Liver (tissue), 2 donors: Measurements from ENCODE around the gene TMEM43.

ENCODE experiments used
- ATF3 ChIP-seq: IDR thresholded peaks from 2 replicates; pipeline ENCODE4 v1.6.1; 2016; ENCODE audit warnings: antibody characterized with exemption
- GABPA ChIP-seq, 2 donors: IDR thresholded peaks in 1 of 2; conservative IDR thresholded peaks in 1 of 2; 2 replicates each; pipeline ENCODE4 v1.6.1; 2016; ENCODE audit warnings: antibody characterized with exemption in 2 of 2, mild to moderate bottlenecking in 1 of 2, moderate library complexity in 1 of 2
- donor health status: healthy.

GRCh38 chr3:14154895-14155440 is 30.1 kb downstream of the TMEM43 start:
- no peak for TF ChIP-seq ATF3
- no peak for TF ChIP-seq GABPA (IDR thresholded peaks at IDR 0.05 in 1 of 2, conservative IDR thresholded peaks at IDR 0.05 in 1 of 2)
